HG03520 (cell line): ENCODE data around the gene CENATAC.
A peak's percentile ranks its signal among the peaks of the same experiment; 100 is the strongest.
"Not testable (repeated sequence)": the region's sequence is repeated elsewhere in the genome, so short reads cannot be mapped to it uniquely, and the experiment has no call there.

Source experiments
- ATAC-seq: cut with Tn5 transposase; IDR thresholded peaks from one replicate; pipeline ENCODE4 v1.9.1; 2021; ENCODE audit warnings: mild to moderate bottlenecking, moderate library complexity; ENCODE audit not compliant: unreplicated experiment

Gene CENATAC

DNA sequence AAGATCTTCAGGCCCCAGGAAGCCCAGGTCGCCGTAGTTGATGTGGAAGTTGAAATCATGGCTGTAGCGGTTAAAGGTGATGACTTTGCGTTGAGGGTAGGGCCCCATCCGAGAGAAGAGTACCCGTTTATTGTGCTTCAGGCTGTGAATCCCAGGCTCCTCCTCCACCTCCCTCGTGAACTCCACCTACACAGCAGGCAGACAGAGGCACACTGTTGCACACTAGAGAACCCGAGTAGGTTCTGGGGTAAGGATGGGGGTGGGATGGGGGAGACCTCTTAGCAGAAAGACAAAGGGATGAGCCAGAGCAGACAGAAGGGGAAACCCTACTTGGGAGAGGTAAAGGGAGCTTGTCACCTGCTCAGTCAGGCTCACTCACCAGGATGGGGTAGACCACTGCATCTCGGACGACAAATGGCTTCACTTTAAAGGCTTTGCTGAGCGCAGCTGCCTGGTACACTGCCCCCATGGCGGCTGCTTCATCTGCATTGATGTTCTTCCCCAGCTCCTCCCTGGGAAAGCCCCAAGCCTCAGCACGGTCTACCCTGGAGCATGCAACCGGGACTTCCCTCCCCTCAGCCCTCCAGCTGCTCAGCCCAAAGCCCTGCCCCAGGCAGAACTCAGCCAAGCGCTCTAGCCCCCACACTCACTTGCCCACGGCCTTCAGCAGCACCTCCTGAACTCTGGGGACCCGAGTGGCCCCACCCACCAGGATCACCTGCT lies 53.7 kb downstream of the CENATAC start:
- no peak for ATAC-seq

DNA sequence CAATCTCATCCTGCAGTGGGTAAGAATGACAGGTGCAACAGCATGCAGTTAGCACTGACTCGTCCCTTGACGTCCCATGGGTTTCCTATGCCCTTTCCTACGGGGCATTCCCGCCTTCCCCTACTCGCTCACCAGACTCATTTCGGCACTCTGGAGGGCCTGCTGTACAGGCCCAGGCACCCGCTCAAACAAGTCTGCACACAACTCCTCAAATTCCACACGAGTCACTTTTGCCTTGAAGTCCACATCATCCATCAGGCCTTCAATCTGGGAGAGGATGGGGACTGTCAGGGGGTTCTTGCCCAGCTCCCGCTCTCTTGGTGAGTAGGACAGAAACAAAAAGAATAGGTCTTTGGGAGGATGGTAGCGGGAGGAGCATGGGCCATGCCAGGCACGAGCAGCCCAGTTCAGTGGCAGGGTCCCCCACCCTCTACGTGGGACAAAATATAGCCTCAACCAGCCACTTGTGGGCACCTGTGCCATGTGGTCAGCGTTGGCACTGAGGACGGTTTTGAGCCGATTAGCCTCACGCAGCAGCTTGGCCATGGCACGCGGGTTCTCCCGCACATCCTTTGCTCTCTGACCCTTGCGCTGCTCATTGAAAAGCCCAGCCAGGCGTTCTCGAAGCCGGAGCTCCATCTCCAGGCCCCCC lies 54.4 kb downstream of the CENATAC start:
- ATAC-seq, result no peak

DNA sequence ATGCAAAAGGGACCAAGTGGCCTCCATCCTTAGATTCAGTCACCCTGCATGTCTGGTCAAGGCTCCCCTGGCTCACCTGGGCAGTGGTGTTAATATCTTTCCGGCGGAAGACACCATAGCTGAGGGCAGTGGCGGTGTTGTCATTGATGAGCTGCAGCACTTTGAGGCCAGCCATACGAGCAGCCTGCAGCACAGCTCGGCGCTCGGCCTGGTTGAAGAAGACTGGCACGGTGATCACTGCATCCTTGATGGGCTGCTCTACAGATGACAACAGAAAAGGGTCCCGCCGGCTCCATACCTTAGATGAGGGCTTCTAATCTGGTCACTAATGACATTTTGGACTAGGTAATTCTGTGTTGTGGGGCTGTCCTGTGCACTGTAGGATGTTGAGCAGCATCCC lies 56.5 kb downstream of the CENATAC start:
- ATAC-seq, result no peak

DNA sequence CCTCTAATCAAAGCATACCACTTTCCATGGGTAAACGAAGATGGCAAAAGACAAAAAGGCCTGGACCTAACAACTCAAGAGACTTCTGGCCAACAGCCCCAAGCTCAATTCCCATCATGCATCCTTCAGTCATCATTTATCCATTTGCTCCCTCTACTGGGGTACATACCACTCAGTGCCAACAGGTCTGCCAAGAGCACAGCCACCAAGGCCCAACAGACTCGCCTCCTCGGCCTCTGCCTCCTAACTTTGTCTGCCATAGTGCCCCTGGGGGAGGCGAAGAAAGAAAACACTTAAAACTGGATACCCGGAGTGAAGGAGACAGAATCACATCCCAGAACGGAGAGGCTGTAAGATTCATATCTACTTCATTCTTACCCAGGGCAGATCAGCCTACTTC lies 58.0 kb downstream of the CENATAC start:
- no peak for ATAC-seq

DNA sequence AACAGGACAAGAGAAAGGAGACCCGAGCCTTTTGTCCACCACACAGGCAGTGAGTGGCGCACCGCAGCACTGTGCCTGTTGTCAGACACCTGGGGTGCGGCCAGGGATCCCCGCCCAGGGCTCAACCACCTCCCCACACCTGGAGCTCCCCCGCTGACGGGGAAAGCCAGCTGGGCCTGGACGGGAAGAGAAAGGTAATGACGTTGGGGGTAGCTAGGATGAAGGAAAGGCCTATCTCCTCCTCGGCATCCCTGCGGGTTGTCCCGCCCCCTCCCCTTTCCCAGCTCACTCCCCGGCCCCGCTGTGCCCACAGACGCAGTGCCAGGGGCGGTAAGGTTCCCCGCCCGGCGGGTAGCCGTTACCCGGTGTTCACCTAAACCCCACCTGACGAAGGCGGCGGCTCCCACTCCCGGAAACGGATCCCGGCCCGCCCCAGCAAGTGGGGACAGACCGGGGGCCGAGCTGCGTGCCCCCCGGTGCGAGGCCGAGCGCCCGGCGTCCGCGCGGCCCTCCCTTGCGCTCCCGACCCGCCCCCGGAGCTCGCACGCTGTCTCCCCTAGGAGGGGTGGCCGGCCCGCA lies 58.6 kb downstream of the CENATAC start:
- peak; percentile 6 for ATAC-seq

DNA sequence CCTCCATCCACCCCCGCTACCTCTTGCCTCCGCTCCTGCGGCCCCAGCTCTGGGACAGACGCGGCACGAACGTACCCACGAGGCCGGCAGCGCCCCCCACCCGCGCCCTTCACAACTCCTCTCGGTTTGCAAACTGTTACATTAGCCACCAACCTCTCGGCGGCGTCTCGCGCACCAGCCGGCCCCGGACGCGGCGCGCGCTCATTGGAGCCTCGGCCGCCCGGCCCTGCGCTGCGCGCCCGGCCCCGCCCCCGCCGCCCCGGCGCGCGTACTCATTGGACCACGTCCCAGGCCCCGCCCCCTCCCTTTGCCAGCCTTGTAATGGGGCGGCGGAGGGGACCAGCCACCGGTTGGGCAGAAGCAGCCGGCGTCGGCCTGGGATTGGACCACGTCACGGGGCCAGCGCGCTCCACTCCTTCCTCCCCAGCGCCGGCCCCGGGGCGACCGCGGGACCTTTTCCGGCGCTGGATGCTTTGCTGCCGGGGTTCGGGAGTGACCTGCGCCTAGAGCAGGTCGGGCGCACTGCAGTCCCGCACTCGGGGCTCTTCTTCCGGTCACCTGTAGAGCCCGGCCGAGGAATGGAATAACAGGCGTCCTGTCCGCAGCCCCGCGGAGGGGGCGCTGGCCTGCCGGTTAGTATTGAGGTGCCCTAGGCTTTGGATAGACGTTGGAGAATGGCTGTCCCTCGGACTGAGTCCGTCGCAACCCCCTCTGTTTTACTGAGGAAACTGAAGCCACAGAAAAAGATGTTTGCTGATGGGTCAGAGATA lies 59.2 kb downstream of the CENATAC start, which contains the start of gene HYOU1:
Gene HYOU1 (minus strand): TSS at position 206 of the 770 bp plus-strand sequence. CDS start 1,045 bp downstream, outside the sequence.
- peak; percentile 83 for ATAC-seq

DNA sequence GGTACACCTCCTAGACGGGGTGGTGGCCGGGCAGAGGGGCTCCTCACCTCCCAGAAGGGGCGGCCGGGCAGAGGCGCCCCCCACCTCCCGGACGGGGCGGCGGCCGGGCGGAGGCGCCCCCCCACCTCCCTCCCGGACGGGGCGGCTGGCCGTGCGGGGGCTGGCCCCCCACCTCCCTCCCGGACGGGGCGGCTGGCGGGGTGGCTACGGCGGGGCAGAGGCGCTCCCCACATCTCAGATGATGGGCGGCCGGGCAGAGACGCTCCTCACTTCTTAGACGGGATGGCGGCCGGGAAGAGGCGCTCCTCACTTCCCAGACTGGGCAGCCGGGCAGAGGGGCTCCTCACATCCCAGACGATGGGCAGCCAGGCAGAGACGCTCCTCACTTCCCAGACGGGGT lies 61.2 kb downstream of the CENATAC start:
- ATAC-seq, result not testable (repeated sequence)

DNA sequence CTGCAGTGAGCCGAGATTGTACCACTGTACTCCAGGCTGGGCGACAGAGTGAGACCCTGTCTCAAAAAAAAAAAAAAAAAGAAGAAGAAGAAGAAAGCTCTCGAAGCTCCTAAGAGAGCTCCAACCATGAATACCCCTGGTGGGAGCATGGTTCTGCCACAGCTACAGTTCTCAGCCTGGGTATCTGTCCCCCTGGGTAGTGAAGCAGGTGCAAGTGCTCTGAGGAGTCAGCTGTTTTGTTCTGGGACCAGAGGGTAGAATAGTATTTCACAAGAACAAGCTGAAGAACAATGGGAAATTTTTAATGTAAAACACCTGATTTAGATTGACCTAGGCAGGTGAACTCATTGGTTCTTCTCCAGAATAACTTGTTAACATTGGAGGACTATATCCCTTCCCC lies 63.3 kb downstream of the CENATAC start:
- no peak for ATAC-seq

DNA sequence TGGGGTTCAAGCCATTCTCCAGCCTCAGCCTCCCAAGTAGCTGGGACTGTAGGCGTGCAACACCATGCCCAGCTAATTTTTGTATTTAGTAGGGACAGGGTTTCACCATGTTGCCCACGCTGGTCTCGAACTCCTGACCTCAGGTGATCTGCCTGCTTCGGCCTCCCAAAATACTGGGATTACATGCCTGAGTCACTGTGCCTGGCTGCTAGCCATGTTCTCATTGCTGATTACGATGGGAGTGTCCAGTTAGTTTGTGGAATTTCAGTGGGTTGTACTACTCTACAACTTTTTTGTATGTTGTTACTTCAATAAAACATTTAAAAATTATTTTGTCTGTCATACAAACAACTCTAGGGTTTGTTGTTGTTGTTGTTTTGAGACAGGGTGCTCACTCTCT lies 64.8 kb downstream of the CENATAC start:
- ATAC-seq, result no peak

DNA sequence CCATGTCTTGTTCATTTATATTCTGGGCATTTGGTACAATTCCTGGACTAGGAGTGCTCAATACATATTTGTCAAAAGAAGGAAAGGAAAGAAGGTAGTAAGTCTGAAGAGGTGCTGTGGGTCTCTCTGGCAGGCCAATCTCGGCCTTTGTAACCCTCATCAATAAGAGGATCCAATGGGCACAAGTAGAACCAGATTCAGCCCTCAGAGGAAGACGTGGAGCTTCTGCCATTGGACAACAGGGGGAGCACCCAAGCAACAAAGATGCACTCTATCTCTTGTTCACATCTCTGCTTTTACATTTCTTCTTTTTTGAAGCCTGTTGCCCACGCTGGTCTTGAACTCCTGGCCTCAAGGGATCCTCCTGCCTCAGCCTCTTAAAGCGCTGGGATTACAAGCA lies 67.4 kb downstream of the CENATAC start:
- ATAC-seq, result no peak
